KMS-11 (cell line): Measurements from ENCODE around the gene TTLL11.

Source experiments
- H2AFZ ChIP-seq: fragments of 200-600 bp; sonication (generic); 2 replicates; pipeline ENCODE4 v1.6.1; 2016; ENCODE audit warnings: antibody characterized with exemption, mixed run types, low read depth
- H3K27ac ChIP-seq: fragments of 200-600 bp; sonication (generic); 2 replicates; pipeline ENCODE4 v1.6.1; 2016; ENCODE audit warnings: mild to moderate bottlenecking, mixed run types
- H3K27me3 ChIP-seq: fragments of 200-600 bp; sonication (generic); 2 replicates; pipeline ENCODE4 v1.6.1; 2017; ENCODE audit warnings: mild to moderate bottlenecking, low read depth, mixed run types, moderate library complexity; ENCODE audit not compliant: insufficient read depth
- H3K36me3 ChIP-seq: fragments of 200-600 bp; sonication (generic); 2 replicates; pipeline ENCODE4 v1.6.1; 2017; ENCODE audit warnings: mild to moderate bottlenecking, mixed run types; ENCODE audit not compliant: insufficient read depth
- H3K4me1 ChIP-seq: fragments of 200-600 bp; sonication (generic); 2 replicates; pipeline ENCODE4 v1.6.1; 2016; ENCODE audit warnings: mild to moderate bottlenecking, low read depth, mixed run types; ENCODE audit not compliant: poor library complexity, severe bottlenecking
- H3K4me2 ChIP-seq: fragments of 200-600 bp; sonication (generic); 2 replicates; pipeline ENCODE4 v1.7.0; 2016; ENCODE audit warnings: mild to moderate bottlenecking, mixed run types
- H3K4me3 ChIP-seq: fragments of 200-600 bp; sonication (generic); IDR thresholded peaks from 2 replicates; pipeline ENCODE4 v1.6.1; 2017; ENCODE audit warnings: low read depth, low read length, mixed read lengths; ENCODE audit not compliant: insufficient read depth
- H3K79me2 ChIP-seq: fragments of 200-600 bp; sonication (generic); 2 replicates; pipeline ENCODE4 v1.6.1; 2016; ENCODE audit warnings: low read depth, mixed run types; ENCODE audit not compliant: insufficient read depth
- H3K9ac ChIP-seq: fragments of 200-600 bp; sonication (generic); 2 replicates; pipeline ENCODE4 v1.6.1; 2016; ENCODE audit warnings: mild to moderate bottlenecking, mixed run types
- H4K20me1 ChIP-seq: fragments of 200-600 bp; sonication (generic); 2 replicates; pipeline ENCODE4 v1.6.1; 2016; ENCODE audit warnings: mild to moderate bottlenecking, mixed run types; ENCODE audit not compliant: insufficient read depth
- TF ChIP-seq, protein P1 (sequence below): fragments of 200-600 bp; sonication (generic); conservative IDR thresholded peaks from 2 replicates; pipeline ENCODE4 v1.6.1; 2017; ENCODE audit warnings: low read depth, mild to moderate bottlenecking, antibody characterized with exemption, low read length, moderate library complexity, mixed read lengths

TTLL11 gene

DNA sequence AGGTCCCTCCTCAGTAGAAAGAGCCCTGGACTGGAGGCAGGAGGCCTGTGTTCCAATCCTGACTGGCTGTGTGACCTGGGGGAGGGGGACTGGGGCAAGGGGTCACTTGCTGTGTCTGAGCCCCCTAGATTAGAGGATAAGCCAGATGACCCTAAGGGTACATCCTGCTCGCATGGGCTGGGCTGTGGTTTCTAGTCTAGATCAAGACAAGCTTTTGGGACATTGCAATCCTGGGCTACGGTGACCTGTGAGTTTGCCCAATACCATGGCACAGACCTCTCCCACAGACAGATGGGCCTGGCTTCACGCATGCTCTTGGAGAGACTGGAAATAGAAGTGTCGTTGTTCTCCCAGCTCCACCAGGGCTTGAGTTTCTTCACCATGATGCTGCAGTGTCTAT is 39.4 kb upstream of the TTLL11 start:
- Histone ChIP-seq H4K20me1 (no peaks in the 10 kb centered on the region), H3K79me2 (no peaks in the 10 kb centered on the region), H3K36me3 (no peaks in the 10 kb centered on the region), H3K4me3 (no peak overlapping the region), H3K4me2 (no peak overlapping the region), H3K9ac (no peak overlapping the region), H3K27me3 (no peaks in the 10 kb centered on the region), H3K27ac (no peak overlapping the region), H2AFZ (no peak overlapping the region), H3K4me1 (no peaks in the 10 kb centered on the region)
- TF ChIP-seq, protein P1, sequence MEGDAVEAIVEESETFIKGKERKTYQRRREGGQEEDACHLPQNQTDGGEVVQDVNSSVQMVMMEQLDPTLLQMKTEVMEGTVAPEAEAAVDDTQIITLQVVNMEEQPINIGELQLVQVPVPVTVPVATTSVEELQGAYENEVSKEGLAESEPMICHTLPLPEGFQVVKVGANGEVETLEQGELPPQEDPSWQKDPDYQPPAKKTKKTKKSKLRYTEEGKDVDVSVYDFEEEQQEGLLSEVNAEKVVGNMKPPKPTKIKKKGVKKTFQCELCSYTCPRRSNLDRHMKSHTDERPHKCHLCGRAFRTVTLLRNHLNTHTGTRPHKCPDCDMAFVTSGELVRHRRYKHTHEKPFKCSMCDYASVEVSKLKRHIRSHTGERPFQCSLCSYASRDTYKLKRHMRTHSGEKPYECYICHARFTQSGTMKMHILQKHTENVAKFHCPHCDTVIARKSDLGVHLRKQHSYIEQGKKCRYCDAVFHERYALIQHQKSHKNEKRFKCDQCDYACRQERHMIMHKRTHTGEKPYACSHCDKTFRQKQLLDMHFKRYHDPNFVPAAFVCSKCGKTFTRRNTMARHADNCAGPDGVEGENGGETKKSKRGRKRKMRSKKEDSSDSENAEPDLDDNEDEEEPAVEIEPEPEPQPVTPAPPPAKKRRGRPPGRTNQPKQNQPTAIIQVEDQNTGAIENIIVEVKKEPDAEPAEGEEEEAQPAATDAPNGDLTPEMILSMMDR: no peak

GRCh38 chr9:122131401-122132001 is 38.4 kb upstream of the TTLL11 start:
- Histone ChIP-seq H3K36me3 (no peaks in the 10 kb centered on the region), H4K20me1 (no peaks in the 10 kb centered on the region), H3K4me1 (no peaks in the 10 kb centered on the region), H3K4me3 (no peak overlapping the region), H3K79me2 (no peaks in the 10 kb centered on the region), H3K4me2 (no peak overlapping the region), H3K27me3 (no peaks in the 10 kb centered on the region), H3K9ac (no peak overlapping the region), H2AFZ (no peak overlapping the region), H3K27ac (no peak overlapping the region)
- TF ChIP-seq, protein P1: no peak

DNA sequence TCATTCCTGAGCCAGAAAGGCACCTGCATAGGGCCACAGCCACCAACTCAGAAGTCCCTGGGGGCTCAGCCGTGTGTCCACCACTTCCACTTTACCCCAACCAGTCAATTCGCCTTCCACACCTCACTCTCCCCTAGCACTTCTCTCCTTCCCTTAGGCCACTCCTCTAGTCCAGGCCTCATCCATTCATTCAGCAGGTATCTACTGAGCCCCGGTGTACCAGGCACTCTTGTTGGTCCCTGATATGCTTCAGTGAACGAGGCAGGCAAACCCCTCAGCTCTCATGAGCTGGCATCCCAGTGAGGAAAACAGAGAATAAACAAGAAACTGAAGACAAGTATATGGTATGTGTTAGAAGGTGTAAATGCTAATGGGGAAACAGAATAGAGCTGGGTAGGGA is 37.7 kb upstream of the TTLL11 start:
- Histone ChIP-seq H2AFZ (no peak overlapping the region), H3K79me2 (no peaks in the 10 kb centered on the region), H3K4me3 (no peak overlapping the region), H3K27ac (no peak overlapping the region), H3K9ac (no peak overlapping the region), H3K27me3 (no peaks in the 10 kb centered on the region), H3K4me2 (no peak overlapping the region), H3K4me1 (no peaks in the 10 kb centered on the region), H4K20me1 (no peaks in the 10 kb centered on the region), H3K36me3 (no peaks in the 10 kb centered on the region)
- TF ChIP-seq, protein P1: no peak

DNA sequence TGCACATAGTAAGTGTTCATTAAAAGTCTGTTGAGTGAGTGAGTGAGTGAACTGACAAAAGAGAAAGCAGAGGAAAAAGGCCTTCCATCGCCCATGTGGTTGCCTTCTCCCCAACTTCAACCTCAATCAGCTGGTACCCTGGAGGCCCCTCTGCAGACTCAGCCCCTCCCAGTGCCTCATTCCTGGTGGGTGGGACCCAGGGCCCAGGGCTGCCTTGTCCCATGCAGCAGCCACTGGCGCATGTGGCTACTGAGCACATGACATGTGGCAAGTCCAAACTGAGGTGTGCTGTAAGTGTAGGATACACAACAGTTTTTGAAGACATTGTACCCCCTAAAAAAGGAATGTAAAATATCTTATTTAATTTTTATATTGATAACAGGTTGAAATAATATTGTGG is 36.9 kb upstream of the TTLL11 start:
- H4K20me1 ChIP-seq: no peaks in the 10 kb centered on the region
- no peaks in the 10 kb centered on the region for H3K27me3 ChIP-seq
- no peak overlapping the region for H2AFZ ChIP-seq
- TF ChIP-seq, protein P1: no peak
- H3K36me3 ChIP-seq: no peaks in the 10 kb centered on the region
- H3K4me3 ChIP-seq: no peak overlapping the region
- no peak overlapping the region for H3K4me2 ChIP-seq
- no peaks in the 10 kb centered on the region for H3K79me2 ChIP-seq
- no peak overlapping the region for H3K27ac ChIP-seq
- no peak overlapping the region for H3K9ac ChIP-seq
- no peaks in the 10 kb centered on the region for H3K4me1 ChIP-seq
